Measurements from ENCODE around the gene LRFN2. TPM values are rescaled to one million over a fixed set of nuclear protein-coding genes. Genes with fewer than 3 reads are reported as not detected.

LRFN2 gene
- total RNA-seq, 2 donors from 2014 or later: 0.62 TPM; not detected in 1

GRCh38 chr6:40444312-40444711 is 142.9 kb downstream of the LRFN2 start:
- Histone ChIP-seq H3K36me3 (no peaks in the 10 kb centered on the region), H3K9me3 (no peaks in the 10 kb centered on the region), H3K4me1 (replicated peaks) (no peaks in the 10 kb centered on the region), H3K4me3 (no peak overlapping the region), H3K27ac (no peak overlapping the region), H3K27me3 (replicated peaks; ENCODE audit: insufficient read depth) (no peaks in the 10 kb centered on the region)
- intact Hi-C loops (cut with DNase I): no loop called here
- no peak for TF ChIP-seq POLR2A (IDR thresholded peaks at IDR 0.05)
- TF ChIP-seq POLR2AphosphoS5 (IDR thresholded peaks at IDR 0.05): no peak
- no peak for TF ChIP-seq CTCF (IDR thresholded peaks at IDR 0.05)
- no peak for DNase-seq (ENCODE audit: low spot score)
- 28% methylated on average over 3 of the region's 3 CpGs for WGBS

GRCh38 chr6:40443842-40444241 is 143.3 kb downstream of the LRFN2 start:
- no peaks in the 10 kb centered on the region for H3K27me3 ChIP-seq (replicated peaks; ENCODE audit: insufficient read depth)
- 82% methylated on average over 2 of the region's 2 CpGs for WGBS
- no peaks in the 10 kb centered on the region for H3K36me3 ChIP-seq
- no peak overlapping the region for H3K27ac ChIP-seq
- intact Hi-C loops (cut with DNase I): no loop called here
- no peak for DNase-seq (ENCODE audit: low spot score)
- TF ChIP-seq CTCF (IDR thresholded peaks at IDR 0.05) (no peak), POLR2AphosphoS5 (IDR thresholded peaks at IDR 0.05) (no peak), POLR2A (IDR thresholded peaks at IDR 0.05) (no peak)
- no peaks in the 10 kb centered on the region for H3K4me1 ChIP-seq (replicated peaks)
- H3K9me3 ChIP-seq: no peaks in the 10 kb centered on the region
- no peak overlapping the region for H3K4me3 ChIP-seq

- Histone ChIP-seq H3K4me1 (replicated peaks) (no peaks in the 10 kb centered on the region), H3K36me3 (no peaks in the 10 kb centered on the region), H3K27ac (no peak overlapping the region), H3K9me3 (no peaks in the 10 kb centered on the region), H3K4me3 (no peak overlapping the region), H3K27me3 (replicated peaks; ENCODE audit: insufficient read depth) (no peaks in the 10 kb centered on the region)
- WGBS: 98% methylated on average over 3 of the region's 3 CpGs
- intact Hi-C loops (cut with DNase I): no loop called here
- TF ChIP-seq POLR2A (IDR thresholded peaks at IDR 0.05) (no peak), CTCF (IDR thresholded peaks at IDR 0.05) (no peak), POLR2AphosphoS5 (IDR thresholded peaks at IDR 0.05) (no peak)
- DNase-seq (ENCODE audit: low spot score): no peak
Observed at GRCh38 chr6:40442591-40442990, 144.6 kb downstream of the LRFN2 start.

GRCh38 chr6:40441150-40441549 is 146.0 kb downstream of the LRFN2 start:
- no peak overlapping the region for H3K27ac ChIP-seq
- DNase-seq (ENCODE audit: low spot score): no peak
- 91% methylated on average over 12 of the region's 12 CpGs for WGBS
- no peaks in the 10 kb centered on the region for H3K27me3 ChIP-seq (replicated peaks; ENCODE audit: insufficient read depth)
- TF ChIP-seq CTCF (IDR thresholded peaks at IDR 0.05) (no peak), POLR2A (IDR thresholded peaks at IDR 0.05) (no peak), POLR2AphosphoS5 (IDR thresholded peaks at IDR 0.05) (no peak)
- H3K4me3 ChIP-seq: no peak overlapping the region
- intact Hi-C loops (cut with DNase I): no loop called here
- H3K9me3 ChIP-seq: no peaks in the 10 kb centered on the region
- no peaks in the 10 kb centered on the region for H3K36me3 ChIP-seq
- no peaks in the 10 kb centered on the region for H3K4me1 ChIP-seq (replicated peaks)

- 57% methylated on average over 6 of the region's 6 CpGs for WGBS
- DNase-seq (ENCODE audit: low spot score): no peak
- no peaks in the 10 kb centered on the region for H3K4me1 ChIP-seq (replicated peaks)
- TF ChIP-seq CTCF (IDR thresholded peaks at IDR 0.05) (no peak), POLR2AphosphoS5 (IDR thresholded peaks at IDR 0.05) (no peak), POLR2A (IDR thresholded peaks at IDR 0.05) (no peak)
- H3K27ac ChIP-seq: no peak overlapping the region
- intact Hi-C loops (cut with DNase I): no loop called here
- H3K36me3 ChIP-seq: no peaks in the 10 kb centered on the region
- H3K9me3 ChIP-seq: no peaks in the 10 kb centered on the region
- no peaks in the 10 kb centered on the region for H3K27me3 ChIP-seq (replicated peaks; ENCODE audit: insufficient read depth)
- no peak overlapping the region for H3K4me3 ChIP-seq
Observed at GRCh38 chr6:40440053-40440452, 147.1 kb downstream of the LRFN2 start.

Measured in prostate gland (tissue), 2 donors.